Stimulated activated CD8-positive, alpha-beta memory T cell treated with anti-CD3 and anti-CD28 coated beads, Interleukin-7, amount 100 ng/mL, for 24 hours (primary cell): ENCODE measurements around the gene GRB2.

Source experiments
- DNase-seq: peaks from one replicate; pipeline ENCODE4 v3.0.0-alpha.2; 2020; ENCODE audit warnings: low read depth

GRB2 gene

DNA sequence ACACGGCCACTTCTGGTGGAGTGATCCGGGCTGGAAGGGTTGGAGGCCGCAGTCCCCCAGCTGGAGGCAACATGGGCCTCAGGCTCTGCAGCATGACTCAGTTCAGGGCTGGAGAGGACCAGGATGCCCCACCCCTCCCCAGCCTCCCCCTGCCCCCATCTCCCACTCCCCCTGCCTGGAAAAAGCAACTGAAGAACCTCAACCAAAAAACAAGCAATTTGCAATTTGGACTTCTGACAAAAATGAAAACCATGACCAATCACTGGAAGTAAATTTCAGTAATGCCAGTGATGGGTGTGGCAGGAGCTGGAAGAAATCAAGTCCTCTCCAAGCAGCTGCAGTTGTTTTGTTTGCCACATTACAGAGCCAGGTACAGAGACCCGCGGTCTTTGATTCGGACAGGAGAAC is 127.8 kb downstream of the GRB2 start:
- DNase-seq: no peak

DNA sequence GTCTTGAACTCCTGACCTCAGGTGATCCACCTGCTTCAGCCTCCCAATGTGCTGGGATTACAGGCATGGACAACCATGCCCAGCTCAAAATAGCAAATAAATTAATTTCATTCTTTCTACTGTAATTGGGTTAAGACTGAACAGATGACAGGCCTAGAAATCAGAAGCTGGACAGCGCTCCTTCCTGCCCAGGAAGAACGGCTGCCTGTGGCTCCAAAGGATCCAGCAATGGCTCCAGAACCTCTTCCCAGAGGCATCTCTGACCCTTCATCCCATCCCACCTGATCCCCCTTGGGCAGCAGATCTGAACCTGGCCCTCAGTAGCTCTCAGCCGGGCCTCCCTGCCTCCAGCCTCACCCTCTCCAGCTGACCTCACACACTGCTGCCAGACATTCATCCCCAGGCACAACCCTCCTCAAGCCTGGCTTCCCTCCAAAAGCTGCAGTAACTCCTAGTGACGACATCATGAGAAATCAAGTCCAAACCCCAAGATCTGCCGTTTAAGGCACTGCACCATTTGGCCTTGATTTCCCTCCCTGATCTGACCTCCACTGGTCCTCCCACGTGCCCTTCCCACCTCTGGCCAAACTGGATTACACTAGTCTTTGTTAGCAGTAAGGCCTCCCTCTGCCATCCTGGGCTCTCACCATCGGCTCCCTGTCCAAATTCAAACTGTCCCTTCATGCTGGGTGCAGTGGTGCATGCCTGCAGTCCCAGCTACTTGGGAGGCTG is 131.3 kb downstream of the GRB2 start:
- DNase-seq: no peak

DNA sequence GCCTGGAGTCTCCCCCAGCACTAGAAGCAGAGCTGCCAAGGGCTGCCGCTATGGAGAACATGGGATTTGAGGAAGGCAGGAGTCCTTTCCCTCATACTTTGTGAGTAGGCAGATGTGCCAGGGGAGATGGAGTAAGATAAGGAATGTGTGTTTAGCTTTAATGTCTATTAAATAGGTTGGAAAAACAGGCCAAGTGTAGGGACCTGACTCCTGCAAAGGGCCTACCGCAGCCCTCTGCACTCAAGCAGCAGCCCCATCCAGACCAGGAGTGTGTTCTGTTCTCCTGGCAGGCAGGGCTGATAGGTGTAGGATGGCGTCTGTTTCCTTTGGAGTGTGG is 132.7 kb downstream of the GRB2 start:
- DNase-seq: no peak

DNA sequence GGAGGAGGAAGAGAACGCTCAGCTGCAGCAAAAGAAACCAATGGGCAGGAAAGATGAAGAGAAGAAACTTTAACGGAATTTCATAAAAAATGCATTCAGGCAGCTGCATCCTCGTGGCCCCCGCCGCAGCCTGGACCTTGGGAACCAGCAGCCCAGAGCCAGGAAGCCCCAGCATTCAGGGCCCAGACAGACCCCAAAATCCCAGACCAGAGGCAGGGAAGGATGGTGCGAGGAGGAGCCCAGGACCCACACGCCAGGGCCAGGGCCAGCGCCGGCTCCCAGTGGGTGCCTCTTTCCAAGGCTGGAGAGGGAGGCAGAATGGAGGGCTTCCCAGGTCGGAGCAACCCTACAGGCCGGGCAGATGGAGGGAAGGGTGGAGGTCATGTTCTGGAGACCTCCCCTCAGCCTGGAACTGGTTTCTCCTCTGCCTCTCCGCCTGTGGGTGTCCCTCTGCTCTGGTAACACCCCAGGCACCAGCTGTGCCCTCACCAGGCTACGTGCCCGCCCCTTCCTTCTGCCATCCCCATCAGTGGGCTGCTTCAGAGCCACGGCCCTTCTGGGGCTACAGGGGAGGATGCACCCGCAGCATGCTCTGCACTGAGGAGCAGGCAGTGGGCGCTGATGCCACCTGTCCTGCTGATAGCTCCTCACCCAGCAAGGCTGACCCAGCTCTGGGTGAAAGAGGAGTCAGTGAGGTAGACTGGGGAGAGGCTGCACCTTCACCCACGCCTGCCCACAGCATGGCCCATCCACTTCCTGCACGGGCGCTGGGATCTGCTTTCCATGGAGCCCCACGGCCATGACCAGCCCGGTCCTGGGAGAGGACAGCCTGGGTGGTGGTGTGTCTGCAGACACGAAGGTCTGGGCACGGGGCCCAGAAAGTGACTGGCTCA is 133.3 kb downstream of the GRB2 start:
- no peak for DNase-seq

DNA sequence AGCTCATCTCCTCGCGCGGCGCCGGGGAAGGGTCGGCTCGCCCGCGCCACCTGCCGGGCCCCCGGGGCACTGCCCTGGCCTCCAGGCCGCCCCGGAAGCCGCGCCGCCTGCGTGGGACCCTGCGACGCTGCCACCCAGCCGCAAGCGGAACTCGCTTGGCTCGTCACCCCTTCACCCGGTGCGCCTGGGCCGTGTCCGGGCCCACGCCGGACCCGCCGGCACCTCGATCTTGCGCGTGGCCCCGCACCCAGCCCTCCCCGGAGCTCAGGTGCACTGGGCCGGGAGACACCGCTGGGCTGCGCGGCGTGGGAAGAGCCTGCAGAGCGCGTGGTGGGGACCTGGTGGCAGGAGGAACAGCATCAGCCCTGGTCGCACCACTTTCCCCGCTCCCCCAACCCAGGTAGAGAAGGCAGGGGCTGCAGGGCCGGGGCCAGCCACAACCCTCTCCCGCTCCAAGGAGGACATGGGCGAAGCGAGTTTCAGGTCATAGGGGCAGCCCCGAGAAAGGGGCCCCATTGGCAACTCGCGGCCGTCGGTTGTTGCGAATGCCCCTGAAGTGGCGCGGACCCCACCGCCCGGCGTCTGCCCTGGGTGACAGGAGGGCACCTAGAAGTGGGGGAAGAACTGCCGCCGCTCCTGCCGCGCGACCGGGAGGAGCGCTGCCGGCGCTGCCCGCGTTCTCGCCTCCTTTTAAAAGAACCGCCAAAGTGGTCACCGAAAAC is 134.1 kb downstream of the GRB2 start:
- DNase-seq: peak; percentile 68

DNA sequence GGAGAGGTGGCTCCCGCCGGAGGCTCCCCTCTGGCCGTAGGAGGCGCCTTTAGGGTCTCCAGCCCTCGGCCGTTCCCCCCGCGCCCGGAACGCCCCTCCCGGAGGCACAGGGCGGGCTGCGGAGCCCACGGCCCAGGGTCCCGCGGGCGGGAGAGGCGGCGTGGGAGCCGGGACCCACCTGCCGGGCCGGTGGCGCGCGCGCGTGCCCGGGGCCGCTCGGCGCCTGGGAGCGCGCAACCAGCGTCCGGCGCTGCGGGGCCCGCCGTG is 134.6 kb downstream of the GRB2 start, which contains the start of gene MIF4GD:
MIF4GD (minus strand) TSS at position 266 of the 267 bp plus-strand sequence. CDS start 1,036 bp downstream, outside the sequence.
- DNase-seq: no peak

DNA sequence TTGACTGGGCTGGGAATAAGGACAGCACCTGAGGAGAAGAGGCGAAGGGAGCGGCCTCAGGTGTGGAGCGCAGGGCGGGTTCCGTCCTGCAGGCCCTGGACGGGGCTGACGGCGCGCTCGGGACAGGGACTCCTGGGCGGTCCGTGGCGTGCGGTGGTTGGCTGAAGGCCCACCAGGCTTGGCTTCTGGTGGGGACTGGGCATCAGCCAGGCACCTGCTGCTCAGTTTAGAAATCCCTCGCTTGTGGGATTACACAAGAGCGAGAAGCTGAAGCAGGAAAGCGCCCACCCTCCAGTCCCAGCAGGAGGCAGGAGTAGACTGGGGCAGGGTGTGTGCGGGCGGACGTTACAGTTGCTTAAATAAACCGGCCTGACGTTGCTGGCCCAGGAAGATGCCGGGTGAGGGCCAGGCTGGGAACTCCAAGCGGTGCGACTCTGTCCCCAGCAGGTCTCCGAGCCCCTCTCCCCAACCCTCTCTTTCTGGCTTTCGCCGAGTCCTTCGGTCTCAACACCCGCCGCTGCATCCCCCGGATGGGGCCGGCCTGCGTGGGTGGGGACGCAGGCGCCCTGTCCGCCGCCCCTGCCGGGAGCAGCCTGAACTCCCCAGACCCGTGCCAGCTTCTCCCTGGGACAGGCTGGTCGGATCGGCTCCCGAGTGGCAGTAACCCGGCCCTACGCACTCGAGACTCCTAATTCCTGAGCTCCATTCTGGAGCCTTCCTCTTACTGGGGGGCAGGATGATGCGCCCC is 135.1 kb downstream of the GRB2 start:
- DNase-seq: no peak

DNA sequence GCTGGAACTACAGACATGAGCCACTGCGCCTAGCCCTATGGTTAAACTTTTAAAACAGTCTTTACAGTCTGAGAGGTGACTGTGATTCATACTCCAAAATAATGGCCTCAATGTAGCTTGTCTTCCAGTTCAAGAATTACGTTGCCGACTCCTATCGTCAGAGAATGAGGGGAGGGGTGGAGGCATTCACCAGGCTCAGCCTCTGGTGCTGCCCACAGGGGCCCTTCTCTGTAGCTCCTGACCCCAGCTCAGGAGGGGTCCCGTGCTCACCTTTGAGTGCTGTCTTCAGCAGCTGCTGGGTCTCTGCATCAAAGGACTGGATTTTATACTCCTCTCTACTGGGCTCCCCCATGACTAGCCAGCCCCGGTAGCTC is 135.6 kb downstream of the GRB2 start:
- no peak for DNase-seq
